Panc1 (cell line): ENCODE results near the gene PKP1. TPM values are rescaled to one million over a fixed set of nuclear protein-coding genes. Genes with fewer than 3 reads are reported as not detected.

Experiments used
- ATAC-seq: fragments of 200-7000 bp; cut with Tn5 transposase; 2 replicates; pipeline ENCODE4 v1.9.1; 2020; ENCODE audit warnings: mild to moderate bottlenecking, moderate library complexity
- BruUV-seq: library from RNA; stranded (reverse); fragments of 400-500 nt; replicated peaks from 2 replicates; lab custom pipeline; 2021; lab: Mats Ljungman, UMichigan
- CTCF ChIA-PET: fragments of 300-600 bp; sonication (Branson Sonifier 250); formaldehyde crosslinking; loops from one replicate; lab custom pipeline; 2022; ENCODE audit warnings: antibody characterized with exemption; lab: Charles Lee
- POLR2A ChIA-PET: fragments of 300-600 bp; sonication (Branson Sonifier 250); formaldehyde crosslinking; loops from one replicate; lab custom pipeline; 2022; ENCODE audit warnings: antibody characterized with exemption; lab: Charles Lee
- DNase-seq: peaks from one replicate; pipeline ENCODE4 v3.0.0-alpha.2; 2010; ENCODE audit warnings: low read depth, low spot score
- H3K27ac ChIP-seq: 2 replicates; pipeline ENCODE4 v1.5.1; 2011; ENCODE audit warnings: mild to moderate bottlenecking, low read length, inconsistent platforms
- H3K27me3 ChIP-seq: fragments of 200-500 bp; sonication (Bioruptor generic); 2 replicates; pipeline ENCODE4 v1.6.0; 2014; ENCODE audit warnings: low read length, inconsistent platforms; ENCODE audit not compliant: control insufficient read depth, insufficient read depth
- H3K36me3 ChIP-seq: fragments of 200-500 bp; sonication (Bioruptor generic); 2 replicates; pipeline ENCODE4 v1.5.1; 2014; ENCODE audit warnings: inconsistent platforms, mild to moderate bottlenecking, low read length, moderate library complexity; ENCODE audit not compliant: control insufficient read depth, insufficient read depth
- H3K4me1 ChIP-seq: 2 replicates; pipeline ENCODE4 v1.5.1; 2011; ENCODE audit warnings: inconsistent platforms, mild to moderate bottlenecking, low read length, moderate library complexity; ENCODE audit not compliant: control insufficient read depth, insufficient read depth
- H3K4me3 ChIP-seq, 2 experiments: 2 replicates each; pipeline ENCODE4 v1.5.1; 2011 to 2012; ENCODE audit warnings: low read depth in 2 of 2, low read length in 2 of 2, mild to moderate bottlenecking in 2 of 2, inconsistent platforms in 1 of 2, moderate library complexity in 1 of 2
- H3K9me3 ChIP-seq: fragments of 200-500 bp; sonication (Bioruptor generic); 2 replicates; pipeline ENCODE4 v1.5.1; 2014; ENCODE audit warnings: low read depth, mild to moderate bottlenecking, inconsistent platforms, low read length, moderate library complexity; ENCODE audit not compliant: control insufficient read depth, insufficient read depth
- POLR2AphosphoS5 ChIP-seq: IDR thresholded peaks from 2 replicates; pipeline ENCODE4 v1.6.1; 2012; ENCODE audit warnings: mild to moderate bottlenecking, low read depth, low read length, moderate library complexity
- SIN3A ChIP-seq: IDR thresholded peaks from 2 replicates; pipeline ENCODE4 v1.6.1; 2012; ENCODE audit warnings: low read depth, mild to moderate bottlenecking, low read length, moderate library complexity, borderline replicate concordance; ENCODE audit not compliant: insufficient read depth
- TCF7L2 ChIP-seq: IDR thresholded peaks from 2 replicates; pipeline ENCODE4 v1.6.1; 2011; ENCODE audit warnings: mild to moderate bottlenecking, low read depth, low read length, inconsistent platforms
- in situ Hi-C: cut with HindIII; loops from 2 replicates; pipeline ENCODE4 v1.10.0; 2016; ENCODE audit warnings: low sequenced_read_pairs, low pct_unique_long_range_greater_than_20kb
- intact Hi-C: fragments of 100-400 bp; cut with micrococcal nuclease; formaldehyde crosslinking; loops from one replicate; pipeline ENCODE4 v1.10.0; 2022; ENCODE audit not compliant: unreplicated experiment
- total RNA-seq: library from RNA; stranded (reverse); gene quantifications from one replicate; pipeline ENCODE4 v1.2.1, GENCODE V29; 2021; ENCODE audit not compliant: unreplicated experiment
- TF ChIP-seq, protein P1 (sequence below): fragments of 450-650 bp; IDR thresholded peaks from 2 replicates; pipeline ENCODE4 v1.5.1; 2017; ENCODE audit warnings: mild to moderate bottlenecking
- TF ChIP-seq, protein P2 (sequence below), 2 experiments: IDR thresholded peaks; 2 replicates each; pipeline ENCODE4 v1.6.1; 2011 to 2012; ENCODE audit warnings: low read depth in 2 of 2, control low read depth in 1 of 2, low read length in 1 of 2, mild to moderate bottlenecking in 1 of 2, moderate library complexity in 1 of 2; ENCODE audit not compliant: insufficient read depth in 1 of 2

Gene PKP1
- total RNA-seq, 1 experiment from 2014 or later = 0.44 TPM

DNA sequence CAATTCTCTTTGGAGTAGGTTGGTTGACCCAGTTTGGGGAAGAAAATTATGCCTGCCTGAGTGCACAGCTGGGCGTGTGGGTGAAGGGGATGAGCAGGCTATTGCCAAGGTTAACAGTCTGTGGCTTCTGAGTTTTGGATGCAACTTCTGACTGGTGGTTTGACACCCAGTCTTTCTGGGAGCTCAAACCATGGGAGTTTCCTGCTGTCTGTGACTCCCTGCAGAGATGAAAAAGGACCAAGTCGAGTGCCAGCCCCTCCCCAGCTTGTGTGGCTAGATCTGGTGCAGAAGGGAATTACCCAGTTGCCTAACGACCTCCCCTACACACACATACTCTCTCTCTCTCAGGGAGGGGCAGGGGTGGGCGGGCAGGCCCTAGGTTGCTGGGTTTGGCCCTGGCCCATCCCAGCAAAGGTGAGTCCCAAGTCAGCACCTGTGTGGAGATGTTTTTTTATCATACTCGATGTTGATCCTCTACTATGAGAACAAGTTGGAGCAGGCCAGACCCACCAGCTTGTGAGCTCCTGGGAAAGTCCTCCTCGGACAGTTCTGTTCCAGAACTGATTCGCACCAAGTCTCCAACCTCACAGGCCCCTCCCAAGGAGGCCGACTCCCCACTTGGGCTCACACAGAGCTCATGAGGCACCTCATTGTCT lies 28.2 kb downstream of the PKP1 start:
- no peak for ATAC-seq
- DNase-seq = no peak
- CTCF ChIA-PET = no interaction called here
- H3K4me1 ChIP-seq = no peaks in the 10 kb centered on the region
- in situ Hi-C loops (no loop called here), intact Hi-C loops (no loop called here)
- peaks cover 23% of the 10 kb centered on the region; the same call in 1 of the 2 replicates for H3K27me3 ChIP-seq
- no peaks in the 10 kb centered on the region for H3K36me3 ChIP-seq
- no peak overlapping the region for H3K27ac ChIP-seq
- no TSS peak for BruUV-seq
- no peak overlapping the region for H3K4me3 ChIP-seq
- POLR2A ChIA-PET = no interaction called here
- TF ChIP-seq SIN3A = no peak
- no peaks in the 10 kb centered on the region for H3K9me3 ChIP-seq

DNA sequence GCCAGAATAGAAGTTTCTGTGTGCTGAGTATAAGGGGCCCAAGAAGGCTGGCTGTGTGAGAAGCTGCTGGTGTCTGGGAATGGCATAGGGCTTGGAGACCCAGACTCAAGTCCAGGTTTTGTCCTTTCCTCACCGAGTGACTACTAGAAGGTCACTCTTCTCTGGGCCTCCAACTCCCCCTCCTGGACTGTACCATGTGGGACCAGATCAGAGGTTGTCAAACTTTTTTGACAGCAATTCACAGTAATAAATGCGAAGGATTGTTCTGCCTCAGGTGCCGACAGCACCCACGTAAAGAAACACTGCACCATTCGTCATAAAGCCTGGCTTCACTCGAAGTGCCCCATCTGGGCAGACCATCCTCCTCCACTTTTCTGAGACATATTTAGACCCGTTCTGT lies 29.0 kb downstream of the PKP1 start:
- Histone ChIP-seq H3K9me3 (no peaks in the 10 kb centered on the region), H3K4me1 (no peaks in the 10 kb centered on the region), H3K36me3 (no peaks in the 10 kb centered on the region), H3K27me3 (peaks cover 23% of the 10 kb centered on the region; the same call in 1 of the 2 replicates), H3K27ac (no peak overlapping the region), H3K4me3 (no peak overlapping the region)
- no peak for DNase-seq
- TF ChIP-seq SIN3A = no peak
- no peak for TF ChIP-seq POLR2AphosphoS5
- TF ChIP-seq, protein P1, sequence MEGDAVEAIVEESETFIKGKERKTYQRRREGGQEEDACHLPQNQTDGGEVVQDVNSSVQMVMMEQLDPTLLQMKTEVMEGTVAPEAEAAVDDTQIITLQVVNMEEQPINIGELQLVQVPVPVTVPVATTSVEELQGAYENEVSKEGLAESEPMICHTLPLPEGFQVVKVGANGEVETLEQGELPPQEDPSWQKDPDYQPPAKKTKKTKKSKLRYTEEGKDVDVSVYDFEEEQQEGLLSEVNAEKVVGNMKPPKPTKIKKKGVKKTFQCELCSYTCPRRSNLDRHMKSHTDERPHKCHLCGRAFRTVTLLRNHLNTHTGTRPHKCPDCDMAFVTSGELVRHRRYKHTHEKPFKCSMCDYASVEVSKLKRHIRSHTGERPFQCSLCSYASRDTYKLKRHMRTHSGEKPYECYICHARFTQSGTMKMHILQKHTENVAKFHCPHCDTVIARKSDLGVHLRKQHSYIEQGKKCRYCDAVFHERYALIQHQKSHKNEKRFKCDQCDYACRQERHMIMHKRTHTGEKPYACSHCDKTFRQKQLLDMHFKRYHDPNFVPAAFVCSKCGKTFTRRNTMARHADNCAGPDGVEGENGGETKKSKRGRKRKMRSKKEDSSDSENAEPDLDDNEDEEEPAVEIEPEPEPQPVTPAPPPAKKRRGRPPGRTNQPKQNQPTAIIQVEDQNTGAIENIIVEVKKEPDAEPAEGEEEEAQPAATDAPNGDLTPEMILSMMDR = no peak
- TF ChIP-seq, protein P2, sequence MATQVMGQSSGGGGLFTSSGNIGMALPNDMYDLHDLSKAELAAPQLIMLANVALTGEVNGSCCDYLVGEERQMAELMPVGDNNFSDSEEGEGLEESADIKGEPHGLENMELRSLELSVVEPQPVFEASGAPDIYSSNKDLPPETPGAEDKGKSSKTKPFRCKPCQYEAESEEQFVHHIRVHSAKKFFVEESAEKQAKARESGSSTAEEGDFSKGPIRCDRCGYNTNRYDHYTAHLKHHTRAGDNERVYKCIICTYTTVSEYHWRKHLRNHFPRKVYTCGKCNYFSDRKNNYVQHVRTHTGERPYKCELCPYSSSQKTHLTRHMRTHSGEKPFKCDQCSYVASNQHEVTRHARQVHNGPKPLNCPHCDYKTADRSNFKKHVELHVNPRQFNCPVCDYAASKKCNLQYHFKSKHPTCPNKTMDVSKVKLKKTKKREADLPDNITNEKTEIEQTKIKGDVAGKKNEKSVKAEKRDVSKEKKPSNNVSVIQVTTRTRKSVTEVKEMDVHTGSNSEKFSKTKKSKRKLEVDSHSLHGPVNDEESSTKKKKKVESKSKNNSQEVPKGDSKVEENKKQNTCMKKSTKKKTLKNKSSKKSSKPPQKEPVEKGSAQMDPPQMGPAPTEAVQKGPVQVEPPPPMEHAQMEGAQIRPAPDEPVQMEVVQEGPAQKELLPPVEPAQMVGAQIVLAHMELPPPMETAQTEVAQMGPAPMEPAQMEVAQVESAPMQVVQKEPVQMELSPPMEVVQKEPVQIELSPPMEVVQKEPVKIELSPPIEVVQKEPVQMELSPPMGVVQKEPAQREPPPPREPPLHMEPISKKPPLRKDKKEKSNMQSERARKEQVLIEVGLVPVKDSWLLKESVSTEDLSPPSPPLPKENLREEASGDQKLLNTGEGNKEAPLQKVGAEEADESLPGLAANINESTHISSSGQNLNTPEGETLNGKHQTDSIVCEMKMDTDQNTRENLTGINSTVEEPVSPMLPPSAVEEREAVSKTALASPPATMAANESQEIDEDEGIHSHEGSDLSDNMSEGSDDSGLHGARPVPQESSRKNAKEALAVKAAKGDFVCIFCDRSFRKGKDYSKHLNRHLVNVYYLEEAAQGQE (IDR thresholded peaks at IDR 0.05; ENCODE audit: insufficient read depth in 1 of 2, low read depth in 2 of 2, low read length in 1 of 2) = no peak
- no peak for TF ChIP-seq TCF7L2
- no TSS peak for BruUV-seq
- in situ Hi-C loops = no loop called here
- intact Hi-C loops = no loop called here
- ChIA-PET CTCF (no interaction called here), POLR2A (no interaction called here)
- ATAC-seq = no peak

DNA sequence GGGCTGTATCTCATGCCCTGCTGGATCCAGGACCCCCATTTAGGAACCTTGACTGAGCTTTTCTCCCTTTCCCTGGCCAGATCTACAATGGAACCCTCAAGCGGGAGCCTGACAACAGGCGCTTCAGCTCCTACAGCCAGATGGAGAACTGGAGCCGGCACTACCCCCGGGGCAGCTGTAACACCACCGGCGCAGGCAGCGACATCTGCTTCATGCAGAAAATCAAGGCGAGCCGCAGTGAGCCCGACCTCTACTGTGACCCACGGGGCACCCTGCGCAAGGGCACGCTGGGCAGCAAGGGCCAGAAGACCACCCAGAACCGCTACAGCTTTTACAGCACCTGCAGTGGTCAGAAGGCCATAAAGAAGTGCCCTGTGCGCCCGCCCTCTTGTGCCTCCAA lies 29.8 kb downstream of the PKP1 start:
- CTCF ChIA-PET = no interaction called here

More for the DNA sequence above, 29.8 kb downstream of the PKP1 start:
- Histone ChIP-seq H3K4me1 (no peaks in the 10 kb centered on the region), H3K9me3 (no peaks in the 10 kb centered on the region), H3K27me3 (peaks cover 22% of the 10 kb centered on the region; the same call in 1 of the 2 replicates), H3K36me3 (no peaks in the 10 kb centered on the region), H3K27ac (no peak overlapping the region), H3K4me3 (no peak overlapping the region)
- DNase-seq (no peak), ATAC-seq (no peak)
- POLR2A ChIA-PET = no interaction called here
- intact Hi-C loops (no loop called here), in situ Hi-C loops (no loop called here)
- BruUV-seq = no TSS peak
- TF ChIP-seq, protein P2 (IDR thresholded peaks at IDR 0.05; ENCODE audit: insufficient read depth in 1 of 2, low read depth in 2 of 2, low read length in 1 of 2) = no peak
- no peak for TF ChIP-seq TCF7L2
- TF ChIP-seq SIN3A = no peak
- TF ChIP-seq, protein P1 = no peak
- no peak for TF ChIP-seq POLR2AphosphoS5
